ENCODE measurements around the gene TAS2R14.
A peak's percentile ranks its signal among the peaks of the same experiment; 100 is the strongest.

TAS2R14 gene

GRCh38 chr12:10939163-10939562 is at the start of gene TAS2R14:
Gene TAS2R14 (minus strand): TSS chr12:10939263. CDS start chr12:10939207, 56 bp downstream.
- no peaks in the 10 kb centered on the region for H3K36me3 ChIP-seq (ENCODE audit: insufficient read depth, low read length)
- TF ChIP-seq, protein P1, sequence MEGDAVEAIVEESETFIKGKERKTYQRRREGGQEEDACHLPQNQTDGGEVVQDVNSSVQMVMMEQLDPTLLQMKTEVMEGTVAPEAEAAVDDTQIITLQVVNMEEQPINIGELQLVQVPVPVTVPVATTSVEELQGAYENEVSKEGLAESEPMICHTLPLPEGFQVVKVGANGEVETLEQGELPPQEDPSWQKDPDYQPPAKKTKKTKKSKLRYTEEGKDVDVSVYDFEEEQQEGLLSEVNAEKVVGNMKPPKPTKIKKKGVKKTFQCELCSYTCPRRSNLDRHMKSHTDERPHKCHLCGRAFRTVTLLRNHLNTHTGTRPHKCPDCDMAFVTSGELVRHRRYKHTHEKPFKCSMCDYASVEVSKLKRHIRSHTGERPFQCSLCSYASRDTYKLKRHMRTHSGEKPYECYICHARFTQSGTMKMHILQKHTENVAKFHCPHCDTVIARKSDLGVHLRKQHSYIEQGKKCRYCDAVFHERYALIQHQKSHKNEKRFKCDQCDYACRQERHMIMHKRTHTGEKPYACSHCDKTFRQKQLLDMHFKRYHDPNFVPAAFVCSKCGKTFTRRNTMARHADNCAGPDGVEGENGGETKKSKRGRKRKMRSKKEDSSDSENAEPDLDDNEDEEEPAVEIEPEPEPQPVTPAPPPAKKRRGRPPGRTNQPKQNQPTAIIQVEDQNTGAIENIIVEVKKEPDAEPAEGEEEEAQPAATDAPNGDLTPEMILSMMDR (conservative IDR thresholded peaks at IDR 0.05; ENCODE audit: low read length) = no peak
- no peak for TF ChIP-seq EZH2phosphoT487 (IDR thresholded peaks at IDR 0.05; ENCODE audit: borderline replicate concordance)
- H3K9me2 ChIP-seq (replicated peaks; ENCODE audit: low read depth, low read length) = no peaks in the 10 kb centered on the region

GRCh38 chr12:10986812-10987211 is 47.7 kb upstream of the TAS2R14 start, which contains the start of gene TAS2R50:
Gene TAS2R50 (minus strand): TSS chr12:10986912. CDS start chr12:10986860, 52 bp downstream.
- no peaks in the 10 kb centered on the region for H3K9me3 ChIP-seq (ENCODE audit: insufficient read depth, low read depth, low read length)
- H2AFZ ChIP-seq (ENCODE audit: low read length) = no peak within 1 kb of the TSS
- H3K9me2 ChIP-seq (replicated peaks; ENCODE audit: low read depth, low read length) = no peaks in the 10 kb centered on the region
- H3K79me2 ChIP-seq (ENCODE audit: insufficient read depth, low read length) = no peaks in the 10 kb centered on the region
- no peaks in the 10 kb centered on the region for H3K36me3 ChIP-seq (ENCODE audit: insufficient read depth, low read length)
- no peak within 1 kb of the TSS for H3K9ac ChIP-seq (ENCODE audit: low read depth, low read length, poor library complexity, severe bottlenecking)
- H3K27me3 ChIP-seq (ENCODE audit: insufficient read depth, low read length, poor library complexity, severe bottlenecking) = peaks cover 55% of the 10 kb centered on the region
- no peaks in the 10 kb centered on the region for H3K4me1 ChIP-seq (ENCODE audit: insufficient read depth, low read length, poor library complexity, severe bottlenecking)
- TF ChIP-seq EZH2phosphoT487 (IDR thresholded peaks at IDR 0.05; ENCODE audit: borderline replicate concordance) = no peak
- TF ChIP-seq, protein P1 (conservative IDR thresholded peaks at IDR 0.05; ENCODE audit: low read length) = no peak
- no peak within 1 kb of the TSS for H3K4me3 ChIP-seq (ENCODE audit: low read length, poor library complexity, severe bottlenecking)
- H3K4me2 ChIP-seq (ENCODE audit: low read depth, low read length, poor library complexity, severe bottlenecking) = no peak within 1 kb of the TSS
- peaks cover 6% of the 10 kb centered on the region for H4K20me1 ChIP-seq (ENCODE audit: insufficient read depth, low read length, poor library complexity, severe bottlenecking)
- no peaks in the 10 kb centered on the region for H3F3A ChIP-seq (ENCODE audit: low read depth)

More at GRCh38 chr12:10939163-10939562, at the start of gene TAS2R14:
- no peak within 1 kb of the TSS for H3K9ac ChIP-seq (ENCODE audit: low read depth, low read length, poor library complexity, severe bottlenecking)
- H3K9me3 ChIP-seq (ENCODE audit: insufficient read depth, low read depth, low read length) = no peaks in the 10 kb centered on the region
- no peak within 1 kb of the TSS for H3K4me2 ChIP-seq (ENCODE audit: low read depth, low read length, poor library complexity, severe bottlenecking)
- H3K4me1 ChIP-seq (ENCODE audit: insufficient read depth, low read length, poor library complexity, severe bottlenecking) = no peaks in the 10 kb centered on the region
- no peaks in the 10 kb centered on the region for H4K20me1 ChIP-seq (ENCODE audit: insufficient read depth, low read length, poor library complexity, severe bottlenecking)
- H2AFZ ChIP-seq (ENCODE audit: low read length) = no peak within 1 kb of the TSS
- no peaks in the 10 kb centered on the region for H3K27me3 ChIP-seq (ENCODE audit: insufficient read depth, low read length, poor library complexity, severe bottlenecking)
- no peak within 1 kb of the TSS for H3K4me3 ChIP-seq (ENCODE audit: low read length, poor library complexity, severe bottlenecking)
- no peaks in the 10 kb centered on the region for H3K79me2 ChIP-seq (ENCODE audit: insufficient read depth, low read length)
- H3F3A ChIP-seq (ENCODE audit: low read depth) = no peaks in the 10 kb centered on the region

- Histone ChIP-seq H3K4me1 (ENCODE audit: insufficient read depth, low read length, poor library complexity, severe bottlenecking) (no peaks in the 10 kb centered on the region), H3K9me2 (replicated peaks; ENCODE audit: low read depth, low read length) (no peaks in the 10 kb centered on the region), H4K20me1 (ENCODE audit: insufficient read depth, low read length, poor library complexity, severe bottlenecking) (peaks cover 10% of the 10 kb centered on the region), H3K9ac (ENCODE audit: low read depth, low read length, poor library complexity, severe bottlenecking) (no peak overlapping the region), H3K36me3 (ENCODE audit: insufficient read depth, low read length) (no peaks in the 10 kb centered on the region), H3K4me2 (ENCODE audit: low read depth, low read length, poor library complexity, severe bottlenecking) (no peak overlapping the region), H3K4me3 (ENCODE audit: low read length, poor library complexity, severe bottlenecking) (no peak overlapping the region), H2AFZ (ENCODE audit: low read length) (no peak overlapping the region), H3K9me3 (ENCODE audit: insufficient read depth, low read depth, low read length) (no peaks in the 10 kb centered on the region), H3K27me3 (ENCODE audit: insufficient read depth, low read length, poor library complexity, severe bottlenecking) (peaks cover 90% of the 10 kb centered on the region), H3F3A (ENCODE audit: low read depth) (no peaks in the 10 kb centered on the region), H3K79me2 (ENCODE audit: insufficient read depth, low read length) (no peaks in the 10 kb centered on the region)
- TF ChIP-seq, protein P1 (conservative IDR thresholded peaks at IDR 0.05; ENCODE audit: low read length) = no peak
- peak; percentile 73; the same call in 1 of the 2 replicates for TF ChIP-seq EZH2phosphoT487 (IDR thresholded peaks at IDR 0.05; ENCODE audit: borderline replicate concordance)
These were observed 43.2 kb upstream of the TAS2R14 start for GRCh38 chr12:10982244-10982643.

All from Loucy (cell line).